ENCODE results near the gene MBNL1.

DNA sequence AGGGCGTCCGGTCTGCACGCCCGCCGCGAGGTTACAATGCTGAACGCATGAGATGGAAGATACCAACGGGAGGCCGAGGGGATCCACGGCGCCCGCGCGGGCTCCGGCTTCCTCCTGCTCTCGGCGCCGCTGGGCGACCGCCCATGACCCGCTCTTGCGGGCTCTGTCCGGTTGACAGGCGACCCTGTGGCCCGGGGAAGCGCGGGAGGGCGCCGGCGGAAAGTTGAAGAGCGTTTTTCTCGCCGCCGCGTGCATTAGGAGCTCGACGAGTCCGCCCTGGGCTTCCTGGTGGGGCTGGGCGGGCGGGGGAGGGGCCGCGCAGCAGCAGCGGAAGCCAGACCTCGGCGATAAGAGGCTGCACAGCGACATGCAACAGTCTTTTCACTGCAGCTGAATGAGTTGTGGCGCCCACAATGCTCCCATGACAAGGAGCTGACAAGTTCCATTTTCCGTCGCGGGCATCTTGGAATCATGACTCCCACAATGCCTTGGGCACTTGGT, at the start of gene MBNL1:
- TF ChIP-seq POLR2A (IDR thresholded peaks at IDR 0.05) = peak; percentile 70 to 77
- TF ChIP-seq, protein P1, sequence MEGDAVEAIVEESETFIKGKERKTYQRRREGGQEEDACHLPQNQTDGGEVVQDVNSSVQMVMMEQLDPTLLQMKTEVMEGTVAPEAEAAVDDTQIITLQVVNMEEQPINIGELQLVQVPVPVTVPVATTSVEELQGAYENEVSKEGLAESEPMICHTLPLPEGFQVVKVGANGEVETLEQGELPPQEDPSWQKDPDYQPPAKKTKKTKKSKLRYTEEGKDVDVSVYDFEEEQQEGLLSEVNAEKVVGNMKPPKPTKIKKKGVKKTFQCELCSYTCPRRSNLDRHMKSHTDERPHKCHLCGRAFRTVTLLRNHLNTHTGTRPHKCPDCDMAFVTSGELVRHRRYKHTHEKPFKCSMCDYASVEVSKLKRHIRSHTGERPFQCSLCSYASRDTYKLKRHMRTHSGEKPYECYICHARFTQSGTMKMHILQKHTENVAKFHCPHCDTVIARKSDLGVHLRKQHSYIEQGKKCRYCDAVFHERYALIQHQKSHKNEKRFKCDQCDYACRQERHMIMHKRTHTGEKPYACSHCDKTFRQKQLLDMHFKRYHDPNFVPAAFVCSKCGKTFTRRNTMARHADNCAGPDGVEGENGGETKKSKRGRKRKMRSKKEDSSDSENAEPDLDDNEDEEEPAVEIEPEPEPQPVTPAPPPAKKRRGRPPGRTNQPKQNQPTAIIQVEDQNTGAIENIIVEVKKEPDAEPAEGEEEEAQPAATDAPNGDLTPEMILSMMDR (IDR thresholded peaks at IDR 0.05) = no peak
